LNCaP clone FGC (cell line): ENCODE results near the gene GPR132.

Source experiments
- DNase-seq: peaks from one replicate; pipeline ENCODE4 v3.0.0-alpha.2; 2011; ENCODE audit warnings: low read depth
- H3K4me3 ChIP-seq: 2 replicates; pipeline ENCODE4 v1.5.1; 2011; ENCODE audit warnings: mild to moderate bottlenecking, low read depth, low read length, control low read depth
- TF ChIP-seq, protein P1 (sequence below): IDR thresholded peaks from 2 replicates; pipeline ENCODE4 v1.5.1; 2012; ENCODE audit warnings: mild to moderate bottlenecking; ENCODE audit not compliant: control insufficient read depth, insufficient read depth; ENCODE audit errors: extremely low read depth

Gene GPR132

GRCh38 chr14:105078294-105078693, 13.1 kb upstream of the GPR132 start:
- TF ChIP-seq, protein P1, sequence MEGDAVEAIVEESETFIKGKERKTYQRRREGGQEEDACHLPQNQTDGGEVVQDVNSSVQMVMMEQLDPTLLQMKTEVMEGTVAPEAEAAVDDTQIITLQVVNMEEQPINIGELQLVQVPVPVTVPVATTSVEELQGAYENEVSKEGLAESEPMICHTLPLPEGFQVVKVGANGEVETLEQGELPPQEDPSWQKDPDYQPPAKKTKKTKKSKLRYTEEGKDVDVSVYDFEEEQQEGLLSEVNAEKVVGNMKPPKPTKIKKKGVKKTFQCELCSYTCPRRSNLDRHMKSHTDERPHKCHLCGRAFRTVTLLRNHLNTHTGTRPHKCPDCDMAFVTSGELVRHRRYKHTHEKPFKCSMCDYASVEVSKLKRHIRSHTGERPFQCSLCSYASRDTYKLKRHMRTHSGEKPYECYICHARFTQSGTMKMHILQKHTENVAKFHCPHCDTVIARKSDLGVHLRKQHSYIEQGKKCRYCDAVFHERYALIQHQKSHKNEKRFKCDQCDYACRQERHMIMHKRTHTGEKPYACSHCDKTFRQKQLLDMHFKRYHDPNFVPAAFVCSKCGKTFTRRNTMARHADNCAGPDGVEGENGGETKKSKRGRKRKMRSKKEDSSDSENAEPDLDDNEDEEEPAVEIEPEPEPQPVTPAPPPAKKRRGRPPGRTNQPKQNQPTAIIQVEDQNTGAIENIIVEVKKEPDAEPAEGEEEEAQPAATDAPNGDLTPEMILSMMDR = no peak
- DNase-seq = no peak
- no peak overlapping the region for H3K4me3 ChIP-seq

- TF ChIP-seq, protein P1 = no peak
- H3K4me3 ChIP-seq = no peak overlapping the region
- no peak for DNase-seq
These were observed 12.4 kb upstream of the GPR132 start for GRCh38 chr14:105077649-105077995.

- DNase-seq = no peak
- no peak overlapping the region for H3K4me3 ChIP-seq
- TF ChIP-seq, protein P1 = no peak
These were observed 11.8 kb upstream of the GPR132 start for GRCh38 chr14:105076805-105077648.

DNA sequence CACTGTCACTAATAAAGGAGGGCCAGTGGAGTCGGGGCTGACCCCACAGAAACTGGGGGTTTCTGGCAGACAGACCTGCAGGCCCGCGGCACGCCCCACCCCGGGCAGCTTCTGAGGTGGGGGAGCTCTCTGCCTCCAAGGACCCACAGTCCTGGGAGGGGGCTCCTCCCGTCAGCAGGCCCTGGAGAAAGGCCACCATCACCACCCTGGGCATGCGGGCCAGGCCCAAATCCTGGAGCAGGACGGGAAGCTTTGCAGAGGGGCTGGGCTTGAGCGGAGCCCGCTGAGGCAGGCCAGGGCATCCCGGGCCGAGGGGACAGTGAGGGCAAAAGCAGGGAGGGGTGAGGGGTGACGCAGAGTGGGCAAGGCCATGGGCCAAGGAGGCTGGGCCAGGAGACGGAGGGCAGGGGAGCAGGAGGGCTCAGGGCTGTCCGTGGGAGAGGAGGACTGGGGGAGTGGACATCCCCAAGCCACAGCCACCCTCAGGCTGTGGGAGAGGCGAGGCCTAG, 11.1 kb upstream of the GPR132 start:
- no peak overlapping the region for H3K4me3 ChIP-seq
- DNase-seq = no peak
- TF ChIP-seq, protein P1 = no peak

- no peak overlapping the region for H3K4me3 ChIP-seq
- TF ChIP-seq, protein P1 = no peak
- no peak for DNase-seq
These were observed 10.4 kb upstream of the GPR132 start for GRCh38 chr14:105075379-105076295.

- no peak overlapping the region for H3K4me3 ChIP-seq
- DNase-seq = no peak
- TF ChIP-seq, protein P1 = no peak
These were observed 9.4 kb upstream of the GPR132 start for GRCh38 chr14:105074601-105075053.
